ENCODE results near the gene MTERF4. TPM values are rescaled to one million over a fixed set of nuclear protein-coding genes. Genes with fewer than 3 reads are reported as not detected.

The MTERF4 gene
- total and polyA plus RNA-seq, 2 of the 8 experiments (the other 6 are each of a cell fraction or from before 2014, with no cell fraction given): 25.9 to 28.5 TPM

- DNase-seq (ENCODE audit: low read depth in 1 of 2, low spot score in 2 of 2) (no peak), FAIRE-seq (no peak)
- H2BK12ac ChIP-seq (ENCODE audit: low read depth, low read length): no peak overlapping the region
- no peaks in the 10 kb centered on the region for H3K4me1 ChIP-seq (replicated peaks in 1 of 4; ENCODE audit: control insufficient read depth in 3 of 4, insufficient read depth in 4 of 4, low read length in 3 of 4)
- WGBS, 2 experiments (ENCODE audit: extremely low coverage in 1 of 2, insufficient coverage in 1 of 2, insufficient read length in 1 of 2, insufficient replicate concordance in 2 of 2, low coverage in 1 of 2, low lambda C conversion rate in 2 of 2, missing lambda C conversion rate in 1 of 2): 87% methylated on average over 17 of the region's 18 CpGs; no CpG with 5 or more reads in 1 of the 2 experiments
- no peak overlapping the region for H2BK120ac ChIP-seq (replicated peaks; ENCODE audit: low read depth, low read length)
- no peak overlapping the region for H3K4me3 ChIP-seq (ENCODE audit: extremely low read depth in 1 of 4, insufficient read depth in 2 of 4, low read depth in 3 of 4, low read length in 4 of 4)
- no peak overlapping the region for H2BK15ac ChIP-seq (ENCODE audit: low read length)
- no peak overlapping the region for H2BK20ac ChIP-seq (ENCODE audit: low read length)
- no peaks in the 10 kb centered on the region for H3K79me2 ChIP-seq (ENCODE audit: control insufficient read depth in 1 of 2, insufficient read depth in 2 of 2, low read length in 2 of 2)
- H4K5ac ChIP-seq (ENCODE audit: insufficient read length, low read depth, low read length): no peak overlapping the region
- peaks cover 1 to 9% of the 10 kb centered on the region in 2 experiments for H4K20me1 ChIP-seq (replicated peaks in 1 of 2; ENCODE audit: control insufficient read depth in 1 of 2, insufficient read depth in 2 of 2, low read length in 2 of 2)
- H2AFZ ChIP-seq (ENCODE audit: low read length): no peak overlapping the region
- no peak overlapping the region for H3K27ac ChIP-seq (ENCODE audit: low read depth, low read length)
- no peak overlapping the region for H3K14ac ChIP-seq (ENCODE audit: insufficient read length)
- H3K79me1 ChIP-seq (ENCODE audit: low read depth, low read length): no peaks in the 10 kb centered on the region
- no peak overlapping the region for H3K4ac ChIP-seq (replicated peaks; ENCODE audit: insufficient read length, low read depth, low read length)
- POLR2A ChIA-PET (ENCODE audit: partially characterized antibody): interaction anchor here (1.2 kb wide), 1 partner anchor 14 kb away, joined by 4 read pairs; no protein-coding TSS in a partner anchor
- H3K9ac ChIP-seq (replicated peaks in 1 of 4; ENCODE audit: extremely low read depth in 1 of 4, low read depth in 3 of 4, low read length in 3 of 4): no peak overlapping the region
- H3K18ac ChIP-seq (ENCODE audit: extremely low read depth, low read length): no peak overlapping the region
- no peaks in the 10 kb centered on the region for H3K23me2 ChIP-seq (ENCODE audit: low read depth, low read length)
- H4K91ac ChIP-seq (replicated peaks; ENCODE audit: insufficient read length, low read length): no peak overlapping the region
- H2AK5ac ChIP-seq (ENCODE audit: low read depth, low read length): no peak overlapping the region
- no peak overlapping the region for H4K8ac ChIP-seq (ENCODE audit: extremely low read depth, insufficient read depth, low read length)
- no peak overlapping the region for H3K23ac ChIP-seq (ENCODE audit: insufficient read length)
- H3K9me3 ChIP-seq (ENCODE audit: insufficient read depth in 2 of 2, low read depth in 1 of 2, low read length in 1 of 2): no peaks in the 10 kb centered on the region
- no peak overlapping the region for H2BK5ac ChIP-seq (ENCODE audit: low read depth, low read length)
- no peaks in the 10 kb centered on the region for H3K36me3 ChIP-seq (ENCODE audit: control insufficient read depth in 2 of 4, insufficient read depth in 4 of 4, low read length in 3 of 4)
- no peak overlapping the region for H3K4me2 ChIP-seq (ENCODE audit: insufficient read depth in 1 of 2, low read depth in 2 of 2, low read length in 2 of 2)
- no peaks in the 10 kb centered on the region for H3K27me3 ChIP-seq (replicated peaks in 1 of 4; ENCODE audit: control insufficient read depth in 3 of 4, extremely low read depth in 1 of 4, insufficient read depth in 3 of 4, low read length in 3 of 4)
- CTCF ChIA-PET (ENCODE audit: partially characterized antibody): interaction anchor here (1.2 kb wide), 1 partner anchor 200 kb away, joined by 3 read pairs; no protein-coding TSS in a partner anchor
- no peak overlapping the region for H3K56ac ChIP-seq (replicated peaks; ENCODE audit: insufficient read length, low read depth, low read length)
- TF ChIP-seq RXRA (IDR thresholded peaks at IDR 0.05; ENCODE audit: insufficient read depth, low read depth, low read length) (no peak), SAP30 (IDR thresholded peaks at IDR 0.05; ENCODE audit: insufficient read depth, insufficient replicate concordance, low read length) (no peak), CBX5 (IDR thresholded peaks at IDR 0.05; ENCODE audit: low read depth, low read length) (no peak), MAFK (IDR thresholded peaks at IDR 0.05; ENCODE audit: low read depth, low read length) (no peak), JUND (IDR thresholded peaks at IDR 0.05; ENCODE audit: low read length) (no peak), SUZ12 (IDR thresholded peaks at IDR 0.05; ENCODE audit: low read length) (no peak), KDM1A (IDR thresholded peaks at IDR 0.05; ENCODE audit: borderline replicate concordance, low read length) (no peak), BRCA1 (IDR thresholded peaks at IDR 0.05; ENCODE audit: low read depth, low read length) (no peak), CBX8 (IDR thresholded peaks at IDR 0.05; ENCODE audit: borderline replicate concordance, low read depth, low read length) (no peak), RNF2 (IDR thresholded peaks at IDR 0.05; ENCODE audit: borderline replicate concordance, low read depth, low read length, missing control alignments, poor library complexity, severe bottlenecking) (no peak), RFX5 (IDR thresholded peaks at IDR 0.05; ENCODE audit: borderline replicate concordance, low read depth, low read length) (no peak), SP4 (IDR thresholded peaks at IDR 0.05; ENCODE audit: low read length) (no peak)
Observed at GRCh38 chr2:241050624-241051577, 51.2 kb downstream of the MTERF4 start.

Measured in H1 (cell line).